ENCODE measurements around the gene TPPP2. TPM values are rescaled to one million over a fixed set of nuclear protein-coding genes. Genes with fewer than 3 reads are reported as not detected.

TPPP2 gene
- total RNA-seq, 2 experiments from 2014 or later, result not detected

DNA sequence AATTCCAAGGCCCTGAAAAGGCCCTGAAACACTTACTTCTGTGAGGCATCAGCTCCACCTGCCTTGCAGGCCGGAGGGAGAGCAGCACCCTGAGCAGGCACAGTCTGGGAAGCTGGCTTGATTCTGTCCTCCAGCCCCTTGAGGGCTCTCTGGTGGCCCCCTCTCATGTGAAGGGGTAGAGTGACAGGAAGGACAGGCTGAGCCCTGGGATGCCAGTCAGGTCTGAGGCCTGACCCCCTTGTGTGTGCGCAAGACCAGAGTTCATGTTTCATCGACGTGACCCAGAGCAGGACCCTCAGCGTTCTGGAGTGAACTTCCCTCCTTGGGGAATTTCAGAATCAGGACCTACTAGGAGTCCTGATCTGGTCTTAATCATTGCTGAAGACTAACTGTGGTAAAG, 28.9 kb downstream of the TPPP2 start:
- H3K27me3 Mint-ChIP-seq, result peaks cover 21% of the 10 kb centered on the region
- ChIA-PET POLR2A (no interaction called here), CTCF (interaction anchor here (0.7 to 2.2 kb wide), 5 partner anchors 10 to 88 kb away, joined by 3 to 11 read pairs (median 3); no protein-coding TSS in a partner anchor)
- ATAC-seq, result no peak
- peaks cover 2% of the 10 kb centered on the region for H3K4me1 Mint-ChIP-seq
- no peak for DNase-seq
- no peaks in the 10 kb centered on the region for H3K36me3 Mint-ChIP-seq (ENCODE audit: low read depth)
- intact Hi-C loops (cut with DNase I, micrococcal nuclease), result no loop called here
- no peak overlapping the region for H3K4me3 Mint-ChIP-seq
- H3K27ac Mint-ChIP-seq, result no peak overlapping the region
- no peaks in the 10 kb centered on the region for H3K9me3 Mint-ChIP-seq (ENCODE audit: low read depth)

DNA sequence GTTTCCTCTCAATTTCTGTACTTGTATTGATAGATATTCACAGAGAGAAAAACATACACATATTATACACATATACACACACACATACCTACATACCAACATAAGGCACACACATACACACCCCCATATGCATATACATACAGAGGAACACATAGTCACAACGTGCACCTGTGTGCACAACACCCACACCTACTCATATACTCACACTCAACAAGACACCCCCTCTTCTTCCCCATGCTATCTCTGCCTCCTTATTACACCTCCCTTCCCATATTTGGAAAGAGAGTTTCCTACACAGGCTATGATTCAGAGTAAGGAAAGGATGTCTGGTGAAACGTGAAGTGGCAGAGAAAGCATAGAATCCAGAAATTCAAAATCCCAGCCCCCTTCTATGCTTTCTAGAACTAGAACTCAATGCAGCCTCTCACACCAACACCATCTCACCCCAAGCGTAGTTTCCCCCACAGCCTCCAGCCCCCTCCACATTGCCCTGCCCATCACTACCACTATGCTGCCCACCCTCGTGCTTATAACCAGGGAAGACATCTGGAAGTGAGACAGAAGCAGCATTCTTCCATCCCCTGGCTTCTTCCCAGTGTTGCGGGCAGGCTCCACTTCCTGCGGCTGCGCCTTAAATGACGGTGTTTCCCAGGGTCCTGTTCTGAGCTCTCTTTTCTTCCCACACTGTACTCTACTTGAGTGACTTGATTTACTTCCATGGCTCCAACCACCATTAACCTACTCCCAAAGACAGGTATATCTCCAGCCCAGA, 30.0 kb downstream of the TPPP2 start:
- intact Hi-C loops (cut with DNase I, micrococcal nuclease), result no loop called here
- Mint-ChIP-seq H3K36me3 (ENCODE audit: low read depth) (no peaks in the 10 kb centered on the region), H3K4me1 (no peaks in the 10 kb centered on the region), H3K9me3 (ENCODE audit: low read depth) (no peaks in the 10 kb centered on the region), H3K4me3 (no peak overlapping the region), H3K27ac (no peak overlapping the region), H3K27me3 (peaks cover 23% of the 10 kb centered on the region)
- ChIA-PET POLR2A (no interaction called here), CTCF (interaction anchor here (0.7 to 0.8 kb wide), 2 partner anchors 39 to 45 kb away, joined by 3 to 4 read pairs; no protein-coding TSS in a partner anchor)
- DNase-seq (no peak), ATAC-seq (no peak)

DNA sequence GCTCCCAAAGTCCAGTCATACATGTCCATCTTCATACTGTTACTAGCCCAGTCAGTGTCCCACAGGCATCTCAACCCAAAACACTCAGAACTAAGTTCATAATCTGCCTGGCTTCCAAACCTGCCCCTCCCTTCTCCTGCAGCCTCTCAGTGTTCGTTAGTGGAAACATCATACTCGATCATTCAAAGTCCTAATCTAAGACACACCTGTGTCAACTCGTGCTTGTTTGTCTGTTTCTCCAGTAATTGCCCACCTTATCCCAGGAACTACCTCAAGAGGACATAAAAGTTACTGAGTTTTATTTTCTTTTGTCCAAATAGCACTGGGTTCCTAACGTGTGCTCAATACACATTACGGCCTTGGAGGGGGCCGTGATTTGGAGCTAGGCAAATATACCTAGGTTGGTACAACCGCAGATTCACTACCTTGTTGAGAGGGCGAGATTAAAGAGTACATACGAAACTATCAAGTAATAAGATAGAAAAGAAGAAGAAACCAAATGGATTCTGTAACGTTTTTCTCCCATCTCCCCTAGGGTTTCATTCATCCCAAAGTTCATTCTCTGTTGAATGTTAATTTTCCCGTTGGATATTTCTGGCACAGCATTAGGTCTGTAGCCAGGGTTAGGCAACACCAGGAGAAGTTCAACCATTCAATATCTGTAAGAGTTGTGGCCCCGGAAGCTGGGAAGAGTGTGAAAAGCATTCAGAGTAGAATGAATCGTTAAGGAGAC, 30.8 kb downstream of the TPPP2 start:
- DNase-seq (no peak), ATAC-seq (no peak)
- no peaks in the 10 kb centered on the region for H3K36me3 Mint-ChIP-seq (ENCODE audit: low read depth)
- H3K27ac Mint-ChIP-seq, result no peak overlapping the region
- intact Hi-C loops (cut with DNase I, micrococcal nuclease), result no loop called here
- H3K9me3 Mint-ChIP-seq (ENCODE audit: low read depth), result no peaks in the 10 kb centered on the region
- H3K27me3 Mint-ChIP-seq, result peaks cover 28% of the 10 kb centered on the region
- no peaks in the 10 kb centered on the region for H3K4me1 Mint-ChIP-seq
- no peak overlapping the region for H3K4me3 Mint-ChIP-seq
- POLR2A ChIA-PET, result no interaction called here
- CTCF ChIA-PET, result interaction anchor here (0.7 to 1.9 kb wide), 5 partner anchors 40 to 48 kb away, joined by 3 to 6 read pairs (median 4); no protein-coding TSS in a partner anchor

DNA sequence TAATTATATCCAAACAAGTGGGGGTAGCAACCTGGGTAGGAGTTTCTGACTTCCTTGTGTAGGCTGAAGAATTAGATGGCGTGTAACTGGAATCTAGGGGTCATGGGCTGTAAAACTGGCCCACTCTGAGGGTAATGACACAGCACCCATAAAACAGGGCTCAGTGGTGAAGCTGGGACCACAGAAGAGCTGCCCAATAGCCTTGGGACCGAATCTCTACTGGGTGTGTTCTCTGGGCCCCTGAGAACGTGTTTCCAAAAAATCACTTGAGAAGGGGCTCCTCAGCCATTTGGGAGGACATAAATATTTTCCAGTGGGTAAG, 31.3 kb downstream of the TPPP2 start:
- Mint-ChIP-seq H3K27ac (no peak overlapping the region), H3K27me3 (peaks cover 31% of the 10 kb centered on the region), H3K4me1 (no peaks in the 10 kb centered on the region), H3K36me3 (ENCODE audit: low read depth) (no peaks in the 10 kb centered on the region), H3K9me3 (ENCODE audit: low read depth) (no peaks in the 10 kb centered on the region), H3K4me3 (no peak overlapping the region)
- no peak for ATAC-seq
- ChIA-PET CTCF (interaction anchor here (1.2 to 1.9 kb wide), 5 partner anchors 10 to 47 kb away, joined by 3 to 7 read pairs (median 4); no protein-coding TSS in a partner anchor), POLR2A (no interaction called here)
- no peak for DNase-seq
- intact Hi-C loops (cut with DNase I, micrococcal nuclease), result no loop called here

DNA sequence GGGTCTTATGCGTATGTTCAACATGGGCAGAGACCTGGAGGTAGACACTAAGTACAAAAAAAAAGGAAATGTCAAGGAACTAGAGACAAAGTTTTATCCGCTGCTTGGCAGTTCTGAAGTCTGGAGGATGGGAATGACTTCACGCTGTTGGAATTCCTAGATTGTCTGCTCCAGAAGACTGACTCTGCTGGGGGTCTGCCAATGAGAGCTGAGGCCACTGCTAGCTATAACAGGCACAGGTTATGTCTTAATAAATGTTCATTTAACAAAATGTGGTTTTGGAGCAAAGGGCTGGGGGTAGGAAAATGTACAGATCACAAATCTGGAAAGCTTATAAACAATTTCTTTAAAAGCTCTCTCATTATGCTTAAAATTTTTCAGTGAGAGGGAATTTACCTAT, 33.5 kb downstream of the TPPP2 start:
- DNase-seq, result no peak

DNA sequence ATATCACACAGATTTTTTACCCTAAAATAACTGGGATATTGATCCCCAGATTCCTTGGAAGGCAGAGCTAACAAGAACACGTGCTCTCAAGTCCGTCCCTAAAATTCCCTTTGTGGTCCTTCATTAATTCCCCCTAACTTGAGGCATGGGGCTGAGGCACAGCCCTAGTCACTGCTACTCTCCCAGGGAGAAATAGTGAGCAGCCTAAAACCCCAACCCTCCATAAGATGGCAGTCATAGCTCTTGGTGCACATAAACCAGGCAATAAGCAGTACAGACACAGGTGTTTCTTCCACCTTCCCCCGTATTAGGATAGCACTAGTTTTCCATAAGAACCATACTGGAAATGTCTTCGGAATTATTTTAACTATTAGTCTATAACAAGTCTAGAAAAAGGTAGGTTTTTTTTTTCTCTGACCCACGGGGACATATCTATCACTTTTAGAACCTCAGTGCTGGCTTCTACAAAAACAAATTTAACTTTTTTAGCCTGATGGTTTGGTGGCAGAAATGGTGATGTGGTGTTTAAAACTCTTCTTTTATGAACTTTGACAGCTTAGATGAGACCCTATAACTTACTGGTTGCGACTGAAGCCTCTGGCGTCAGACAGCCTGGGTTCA, 37.0 kb downstream of the TPPP2 start:
- CTCF ChIA-PET, result interaction anchor here (0.7 to 3.1 kb wide), 7 partner anchors 12 to 817 kb away, joined by 3 to 52 read pairs (median 5); no protein-coding TSS in a partner anchor

More for the DNA sequence above, 33.5 kb downstream of the TPPP2 start:
- no peak for ATAC-seq
- Mint-ChIP-seq H3K4me1 (peaks cover 3% of the 10 kb centered on the region), H3K36me3 (ENCODE audit: low read depth) (no peaks in the 10 kb centered on the region), H3K27ac (no peak overlapping the region), H3K9me3 (ENCODE audit: low read depth) (no peaks in the 10 kb centered on the region), H3K4me3 (no peak overlapping the region), H3K27me3 (peaks cover 45% of the 10 kb centered on the region)
- CTCF ChIA-PET, result interaction anchor here (0.6 to 1.0 kb wide), 3 partner anchors 24 to 68 kb away, joined by 3 to 5 read pairs (median 5); no protein-coding TSS in a partner anchor
- intact Hi-C loops (cut with DNase I, micrococcal nuclease), result no loop called here
- POLR2A ChIA-PET, result no interaction called here

DNA sequence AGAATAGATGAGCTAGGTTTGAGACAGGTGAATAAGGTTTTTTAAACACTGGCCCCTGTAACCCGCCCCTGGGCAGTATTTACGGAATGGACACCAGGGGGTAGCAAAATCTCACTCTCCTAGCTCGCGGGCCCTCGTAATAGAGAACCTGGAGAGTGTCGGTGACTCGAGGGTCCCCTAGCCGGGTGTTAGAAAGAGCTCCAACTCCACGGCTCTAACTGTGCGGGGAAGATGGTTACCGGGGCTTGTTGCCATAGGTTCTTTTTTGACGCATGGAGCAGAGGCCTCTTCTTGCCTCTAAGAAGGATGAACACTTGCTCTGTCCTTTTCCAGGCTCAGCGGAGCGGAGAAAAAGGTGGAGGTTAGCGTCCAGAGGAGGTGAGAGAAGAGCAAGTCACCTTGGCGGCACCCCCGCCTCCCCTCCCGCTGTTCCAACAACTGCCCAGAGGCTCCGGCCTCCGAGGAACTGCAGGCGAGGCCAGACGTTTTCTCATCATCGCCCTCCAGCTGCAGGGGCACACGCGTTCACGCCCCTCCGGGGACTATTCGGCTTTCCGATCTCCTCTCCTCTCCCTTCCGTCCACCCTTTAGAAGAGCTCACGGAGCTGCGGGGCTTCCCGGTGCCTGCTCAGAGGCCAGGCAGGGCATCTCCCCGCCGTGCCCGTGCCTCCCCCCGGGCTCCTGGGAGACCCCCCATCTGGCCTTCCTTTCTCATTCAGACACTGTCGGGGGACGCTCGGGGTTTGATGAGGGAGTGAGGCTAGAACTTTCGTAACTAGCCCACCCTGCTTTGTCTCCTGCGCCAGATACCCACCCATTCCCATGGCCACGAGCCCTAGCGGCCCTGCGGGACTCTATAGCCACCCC, 38.7 kb downstream of the TPPP2 start:
- DNase-seq, result peak; percentile 64
- Mint-ChIP-seq H3K27me3 (peaks cover 65% of the 10 kb centered on the region), H3K4me1 (peaks cover 33% of the 10 kb centered on the region), H3K4me3 (peak overlapping the region; percentile 63), H3K9me3 (ENCODE audit: low read depth) (no peaks in the 10 kb centered on the region), H3K27ac (no peak overlapping the region), H3K36me3 (ENCODE audit: low read depth) (no peaks in the 10 kb centered on the region)
- ChIA-PET POLR2A (interaction anchor here (0.6 to 0.7 kb wide), 2 partner anchors 13 to 36 kb away, joined by 3 read pairs; no protein-coding TSS in a partner anchor), CTCF (interaction anchor here (0.6 to 3.1 kb wide), 17 partner anchors 10 to 138 kb away, joined by 3 to 52 read pairs (median 5); no protein-coding TSS in a partner anchor)
- intact Hi-C loops (cut with DNase I, micrococcal nuclease), result loop anchor here (1.0 to 2.0 kb wide), 4 partner anchors 24 to 38 kb away; no protein-coding TSS in a partner anchor
- peak; percentile 46 for ATAC-seq

More for the DNA sequence above, 37.0 kb downstream of the TPPP2 start:
- Mint-ChIP-seq H3K9me3 (ENCODE audit: low read depth) (no peaks in the 10 kb centered on the region), H3K27ac (no peak overlapping the region), H3K27me3 (peaks cover 63% of the 10 kb centered on the region), H3K4me1 (peaks cover 32% of the 10 kb centered on the region), H3K4me3 (no peak overlapping the region), H3K36me3 (ENCODE audit: low read depth) (no peaks in the 10 kb centered on the region)
- no peak for ATAC-seq
- POLR2A ChIA-PET, result no interaction called here
- intact Hi-C loops (cut with DNase I, micrococcal nuclease), result no loop called here
- no peak for DNase-seq

DNA sequence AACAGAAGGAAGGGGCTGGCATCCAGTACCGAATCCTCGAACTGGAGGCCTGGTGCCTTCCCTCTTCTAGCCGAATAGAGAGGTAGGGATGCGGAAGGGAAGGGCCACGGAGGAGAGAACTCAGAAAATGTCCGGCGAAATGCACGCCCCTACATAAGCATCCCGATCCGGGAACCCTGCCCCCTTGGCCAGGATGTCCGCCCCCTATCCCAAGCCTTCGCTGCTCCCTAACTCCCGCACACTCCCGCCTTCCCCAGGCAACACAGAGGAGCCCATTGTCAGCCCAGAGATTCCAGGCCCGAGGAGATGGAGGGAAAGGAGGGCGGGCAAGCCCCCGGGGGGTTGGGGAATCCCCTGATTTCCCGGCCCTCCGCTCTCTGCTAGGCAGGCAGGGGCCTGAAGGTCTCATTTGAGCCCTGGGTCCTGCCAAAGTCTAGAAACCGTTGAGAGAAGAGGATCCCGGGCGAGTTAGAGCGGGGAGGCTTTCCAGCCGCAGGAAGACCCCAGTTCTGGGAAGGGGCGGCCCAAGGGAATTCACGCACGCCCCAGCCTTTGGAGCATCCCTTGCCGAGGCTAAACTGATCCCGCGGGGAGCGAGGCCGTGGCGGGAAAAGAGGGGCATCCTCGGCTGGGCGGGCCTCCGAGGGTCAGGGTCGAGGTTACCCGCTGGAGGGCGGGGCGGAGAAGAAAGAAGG, 39.5 kb downstream of the TPPP2 start:
- ATAC-seq (no peak), DNase-seq (no peak)
- Mint-ChIP-seq H3K27me3 (peaks cover 65% of the 10 kb centered on the region), H3K9me3 (ENCODE audit: low read depth) (no peaks in the 10 kb centered on the region), H3K27ac (no peak overlapping the region), H3K4me3 (peak overlapping the region; percentile 63), H3K36me3 (ENCODE audit: low read depth) (no peaks in the 10 kb centered on the region), H3K4me1 (peaks cover 33% of the 10 kb centered on the region)
- ChIA-PET POLR2A (no interaction called here), CTCF (interaction anchor here (0.6 to 3.1 kb wide), 11 partner anchors 11 to 81 kb away, joined by 3 to 52 read pairs (median 8); no protein-coding TSS in a partner anchor)
- intact Hi-C loops (cut with DNase I, micrococcal nuclease), result loop anchor here (2.0 kb wide), 4 partner anchors 17 to 45 kb away; partner anchors contain the start of gene NDRG2 (in 1 of the 2)

DNA sequence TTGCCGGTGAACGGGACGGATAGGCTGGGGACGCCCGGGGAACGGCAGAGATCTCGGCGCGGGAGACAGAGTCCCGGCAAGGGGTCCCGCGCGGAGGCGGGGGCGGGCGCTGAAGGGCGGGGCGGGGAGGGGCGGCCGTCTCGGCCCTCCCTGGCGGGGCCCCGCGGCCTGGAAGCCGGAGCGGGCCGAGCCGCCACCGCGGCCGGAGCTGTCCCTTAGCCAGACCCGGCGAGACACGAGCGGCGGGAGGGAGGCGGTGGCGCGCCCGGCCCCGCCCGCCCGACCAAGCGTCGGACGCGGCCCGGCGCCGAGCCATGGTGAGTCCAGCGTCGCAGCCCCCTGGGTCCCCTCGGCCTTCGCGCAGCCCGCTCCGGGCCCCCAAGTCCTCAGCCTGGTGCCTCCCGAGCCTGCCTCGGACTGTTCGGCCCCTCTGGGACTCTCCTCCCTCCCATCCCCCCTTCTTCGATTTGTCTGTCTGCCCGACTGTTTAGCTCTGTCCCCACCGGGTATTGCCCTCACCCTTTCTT, 40.1 kb downstream of the TPPP2 start, which contains the start of gene ARHGEF40:
Gene ARHGEF40, plus strand, starts transcription at position 222 of the 527 bp plus-strand sequence. Its CDS starts 93 bp downstream, at position 315.
- peaks cover 33% of the 10 kb centered on the region for H3K4me1 Mint-ChIP-seq
- H3K36me3 Mint-ChIP-seq (ENCODE audit: low read depth), result no peaks in the 10 kb centered on the region
- intact Hi-C loops (cut with DNase I, micrococcal nuclease), result loop anchor here (2.0 kb wide), 2 partner anchors 17 to 45 kb away; partner anchors contain the start of gene NDRG2 (in 1 of the 2)
- no peak within 1 kb of the TSS for H3K27ac Mint-ChIP-seq
- ChIA-PET CTCF (interaction anchor here (0.6 to 5.7 kb wide), 9 partner anchors 17 to 78 kb away, joined by 3 to 48 read pairs (median 6); no protein-coding TSS in a partner anchor), POLR2A (interaction anchor here (0.8 to 1.6 kb wide), 2 partner anchors 22 to 97 kb away, joined by 3 read pairs; no protein-coding TSS in a partner anchor)
- peak within 1 kb of the TSS; percentile 63 for H3K4me3 Mint-ChIP-seq
- no peak for ATAC-seq
- H3K27me3 Mint-ChIP-seq, result peaks cover 61% of the 10 kb centered on the region
- DNase-seq, result peak; percentile 43
- H3K9me3 Mint-ChIP-seq (ENCODE audit: low read depth), result no peaks in the 10 kb centered on the region

Data from activated CD4-positive, alpha-beta T cell treated with anti-CD3 and anti-CD28 coated beads for 36 hours (primary cell).